Activated CD8-positive, alpha-beta memory T cell treated with anti-CD3 and anti-CD28 coated beads for 48 hours (primary cell): ENCODE measurements around the gene DENND5A.
"Not testable (repeated sequence)": the region's sequence is repeated elsewhere in the genome, so short reads cannot be mapped to it uniquely, and the experiment has no call there.

Source experiments
- DNase-seq, 3 experiments: peaks; one replicate each; pipeline ENCODE4 v3.0.0-alpha.2; 2020; ENCODE audit warnings: low read depth in 2 of 3, low spot score in 2 of 3

DENND5A gene

GRCh38 chr11:9266132-9266736 is 1.1 kb upstream of the DENND5A start:
- no peak for DNase-seq

GRCh38 chr11:9264316-9265210 is 587 bp downstream of the DENND5A start:
- peak in 2 of 3 experiments; percentile 15 to 23 for DNase-seq

GRCh38 chr11:9263840-9264315 is 1.3 kb downstream of the DENND5A start:
- DNase-seq, result peak in 2 of 3 experiments; percentile 25 to 27

DNA sequence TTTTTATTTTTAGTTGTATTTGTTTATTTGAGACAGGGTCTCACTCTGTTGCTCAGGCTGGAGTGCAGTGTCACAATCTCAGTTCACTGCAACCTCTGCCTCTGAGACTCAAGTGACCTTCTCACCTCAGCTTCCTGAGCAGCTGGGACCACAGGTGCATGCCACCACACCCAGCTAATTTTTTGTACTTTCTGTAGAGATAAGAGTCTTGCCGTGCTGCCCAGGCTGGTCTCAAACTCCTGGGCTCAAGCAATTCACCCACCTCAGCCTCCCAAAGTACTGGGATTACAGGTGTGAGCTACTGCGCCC is 4.4 kb downstream of the DENND5A start:
- DNase-seq, result not testable (repeated sequence)

DNA sequence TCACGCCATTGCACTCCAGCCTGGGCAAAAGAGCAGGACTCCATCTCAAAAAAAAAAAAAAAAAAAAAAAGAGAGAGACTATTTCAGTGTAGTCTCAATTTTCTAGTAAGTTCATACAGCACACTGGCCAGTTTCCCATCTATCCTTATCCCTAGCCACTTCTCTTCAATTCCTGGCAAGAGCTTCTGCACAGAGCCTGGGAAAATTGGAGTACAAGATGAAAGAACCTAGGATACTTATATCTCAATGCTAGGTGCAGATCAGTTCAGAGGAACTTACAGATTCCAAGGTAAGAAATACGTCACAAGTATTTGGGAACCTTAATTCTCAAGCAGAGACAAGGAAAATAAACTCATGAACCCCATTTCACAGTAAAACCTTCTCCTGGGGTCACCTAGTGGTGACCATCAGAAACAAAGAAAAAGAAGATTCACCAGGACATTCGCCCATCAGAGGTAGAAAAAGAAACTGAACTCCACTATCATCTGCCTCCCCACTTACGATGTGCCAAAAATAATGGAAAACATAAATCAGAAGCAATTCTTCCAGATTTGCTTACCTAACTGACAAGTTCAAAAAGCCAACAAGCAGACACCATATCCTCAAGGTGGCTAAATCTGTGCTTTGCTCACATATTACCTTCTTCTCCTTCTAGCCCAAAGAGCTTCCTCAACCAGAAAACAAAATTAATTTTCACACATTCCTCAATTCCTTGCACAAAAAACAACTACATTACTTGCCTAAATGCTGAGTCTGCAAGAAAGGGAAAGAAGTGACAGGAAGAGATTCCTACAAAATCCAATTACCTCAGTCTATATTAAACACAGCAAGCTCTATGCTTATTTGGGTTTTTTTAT is 4.9 kb downstream of the DENND5A start:
- no peak for DNase-seq

DNA sequence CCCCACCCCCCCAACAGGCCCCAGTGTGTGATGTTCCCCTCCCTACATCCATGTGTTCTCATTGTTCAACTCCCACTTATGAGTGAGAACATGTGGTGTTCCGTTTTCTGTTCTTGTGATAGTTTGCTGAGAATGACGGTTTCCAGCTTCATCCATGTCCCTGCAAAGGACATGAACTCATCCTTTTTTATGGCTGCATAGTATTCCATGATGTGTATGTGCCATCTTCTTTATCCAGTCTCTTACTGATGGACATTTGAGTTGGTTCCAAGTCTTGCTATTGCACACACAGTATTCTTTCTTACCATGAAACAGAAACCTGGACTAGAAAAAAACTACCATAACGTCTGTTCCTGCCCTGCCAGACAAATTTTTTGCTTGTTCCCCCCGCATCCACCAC is 6.9 kb downstream of the DENND5A start:
- DNase-seq, result not testable (repeated sequence)

DNA sequence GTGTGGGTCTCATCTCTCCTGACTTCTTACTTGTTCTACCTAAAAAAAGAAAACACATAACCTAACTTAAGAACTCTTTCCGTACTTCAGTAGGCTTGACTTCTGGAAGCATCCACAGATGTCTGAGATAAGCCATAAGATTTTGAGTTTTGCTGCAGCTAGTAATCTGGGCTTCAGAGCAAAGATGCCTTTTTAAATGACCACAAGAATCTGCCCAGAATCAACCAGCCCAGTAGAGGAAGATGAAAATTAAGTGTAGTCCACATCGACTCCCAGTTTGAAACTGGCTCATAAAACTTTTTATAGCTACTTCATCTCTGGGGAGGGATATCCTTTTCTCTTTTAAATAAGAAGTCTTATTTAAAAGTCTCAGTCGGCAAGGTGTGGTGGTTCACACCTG is 10.7 kb downstream of the DENND5A start:
- no peak for DNase-seq

- no peak for DNase-seq
Observed at GRCh38 chr11:9253086-9253485, 12.1 kb downstream of the DENND5A start.

GRCh38 chr11:9251311-9251710 is 13.8 kb downstream of the DENND5A start:
- DNase-seq, result no peak

DNA sequence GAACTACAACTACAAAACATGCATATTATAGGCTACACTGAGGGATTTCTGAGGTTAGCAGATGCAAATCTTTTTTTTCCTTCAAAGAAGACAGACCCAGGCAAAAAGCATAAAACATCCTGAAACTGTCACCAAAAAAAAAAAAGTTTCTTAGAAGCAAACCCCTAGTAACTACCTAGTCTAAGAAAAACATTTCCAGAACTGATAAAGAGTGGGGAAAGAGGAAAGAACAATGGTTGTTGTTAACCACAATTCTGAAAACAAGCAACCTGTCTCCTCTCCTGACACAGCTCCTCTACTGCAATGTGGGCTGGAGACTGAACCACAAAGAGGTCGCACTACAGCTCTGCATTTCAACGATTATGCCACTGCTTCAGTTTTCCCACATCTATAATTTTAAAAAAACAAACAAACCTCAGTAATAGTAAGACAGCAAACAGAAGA is 15.0 kb downstream of the DENND5A start:
- no peak for DNase-seq

DNA sequence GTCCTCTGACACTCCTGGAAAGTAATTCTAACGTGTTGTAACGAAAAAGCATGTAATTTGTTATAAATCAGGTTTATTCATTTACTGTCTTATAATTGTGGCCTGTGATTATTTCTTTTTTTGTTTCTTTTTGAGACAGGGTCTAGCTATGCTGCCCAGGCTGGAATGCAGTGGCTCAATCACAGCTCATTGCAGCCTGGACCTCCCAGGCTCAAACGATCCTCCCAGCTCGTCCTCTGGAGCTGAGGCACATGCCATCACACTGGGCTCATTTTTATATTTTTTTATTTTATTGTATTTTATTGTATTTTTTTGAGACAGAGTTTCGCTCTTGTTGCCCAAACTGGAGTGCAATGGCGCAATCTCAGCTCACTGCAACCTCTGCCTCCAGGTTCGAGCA is 15.9 kb downstream of the DENND5A start:
- no peak for DNase-seq

DNA sequence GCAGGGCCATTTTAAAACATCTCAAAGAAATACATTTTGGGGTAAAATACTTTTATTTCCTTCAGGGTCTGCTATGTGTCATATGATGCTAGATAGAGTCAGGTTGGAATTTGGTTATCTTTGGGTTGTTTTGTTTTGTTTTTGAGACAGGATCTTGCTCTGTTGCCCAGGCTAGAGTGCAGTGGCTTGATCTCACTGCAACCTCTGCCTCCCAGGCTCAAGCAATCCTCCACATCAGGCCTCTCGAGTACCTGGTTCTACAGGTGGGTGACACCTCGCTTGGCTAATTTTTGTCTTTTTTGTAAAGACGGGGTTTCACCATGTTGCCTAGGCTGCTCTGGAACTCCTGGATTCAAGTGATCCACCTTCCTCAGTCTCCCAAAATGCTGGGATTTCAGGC is 17.3 kb downstream of the DENND5A start:
- no peak for DNase-seq

- DNase-seq, result not testable (repeated sequence)
Observed at GRCh38 chr11:9236242-9236641, 28.9 kb downstream of the DENND5A start.

DNA sequence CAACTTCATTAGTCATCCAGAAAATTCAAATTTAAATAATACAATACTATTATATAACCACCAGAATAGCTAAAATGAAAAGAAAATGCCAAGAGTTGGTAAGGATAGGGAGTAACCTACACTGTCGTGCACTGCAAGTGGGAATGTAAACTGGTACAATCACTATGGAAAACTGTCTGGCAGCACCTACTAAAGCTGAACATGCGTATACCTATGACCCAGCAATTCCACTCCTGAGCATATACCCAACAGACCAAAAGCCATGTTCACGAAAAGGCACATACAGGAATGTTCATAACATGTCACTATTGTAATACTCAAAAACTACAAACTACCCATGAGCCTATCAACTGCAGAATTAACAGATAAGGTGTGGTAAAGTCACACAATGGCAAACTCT is 32.7 kb downstream of the DENND5A start:
- no peak for DNase-seq

- DNase-seq, result no peak
Observed at GRCh38 chr11:9231848-9232177, 33.3 kb downstream of the DENND5A start.

GRCh38 chr11:9230296-9230695 is 34.9 kb downstream of the DENND5A start:
- no peak for DNase-seq

DNA sequence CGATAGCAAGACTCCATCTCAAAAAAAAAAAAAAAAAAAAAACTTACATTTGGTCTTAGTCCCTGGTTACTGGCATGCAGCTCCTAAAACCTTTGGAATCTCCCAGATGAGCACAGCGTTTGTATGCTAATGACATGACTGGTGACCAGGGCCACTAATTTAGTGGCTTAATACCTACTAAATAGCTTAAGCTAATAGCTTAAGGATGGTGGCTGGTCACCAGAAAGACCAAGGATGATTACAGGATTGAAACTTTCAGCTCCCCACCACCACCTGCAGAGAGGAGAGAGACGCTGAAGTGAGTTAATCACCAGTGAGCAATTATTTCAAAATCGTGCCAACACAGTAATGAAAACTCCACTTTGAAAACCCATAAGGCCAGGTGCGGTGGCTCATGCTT is 37.1 kb downstream of the DENND5A start:
- DNase-seq, result no peak

DNA sequence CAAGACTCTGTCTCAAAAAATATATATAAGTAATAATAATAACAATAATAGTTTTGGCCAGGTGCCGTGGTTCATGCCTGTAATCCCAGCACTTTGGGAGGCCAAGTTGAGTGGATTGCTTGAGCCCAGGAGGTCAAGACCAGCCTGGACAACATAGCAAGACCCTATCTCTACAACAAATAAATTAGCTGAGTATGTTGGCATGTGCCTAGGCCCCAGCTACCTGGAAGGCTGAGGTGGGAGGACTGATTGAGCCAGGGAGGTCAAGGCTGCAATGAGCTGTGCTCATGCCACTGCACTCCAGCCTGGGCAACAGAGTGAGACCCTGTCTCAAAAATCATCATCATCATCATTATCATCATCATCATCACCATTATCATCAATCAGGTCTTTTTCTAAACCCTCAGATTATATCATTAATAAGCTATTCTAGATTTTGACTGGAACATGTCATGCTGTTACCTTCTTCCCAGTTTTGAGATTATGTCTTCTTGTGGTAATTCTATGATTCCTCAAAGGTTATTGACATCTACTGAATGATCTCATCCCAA is 39.3 kb downstream of the DENND5A start:
- no peak for DNase-seq

DNA sequence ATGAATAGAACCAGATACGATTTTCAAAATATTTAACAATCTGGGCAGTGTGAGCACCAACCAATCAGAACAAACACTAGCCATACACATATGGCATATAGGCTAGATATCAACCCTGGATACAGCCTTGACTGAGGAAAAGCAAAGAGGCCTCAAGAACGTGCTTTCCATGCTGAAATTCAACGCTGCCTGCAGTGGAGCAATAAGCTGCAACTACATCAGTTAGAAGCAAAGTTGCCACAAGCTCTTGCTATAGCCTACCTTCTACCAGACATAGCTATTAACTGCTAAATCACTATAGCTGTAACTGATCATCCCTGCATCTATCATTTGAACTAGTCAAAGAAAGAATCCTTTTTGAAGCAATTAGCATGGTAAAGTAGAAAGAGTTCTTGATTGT is 42.5 kb downstream of the DENND5A start:
- no peak for DNase-seq

- DNase-seq, result not testable (repeated sequence)
Observed at GRCh38 chr11:9220853-9221252, 44.3 kb downstream of the DENND5A start.

DNA sequence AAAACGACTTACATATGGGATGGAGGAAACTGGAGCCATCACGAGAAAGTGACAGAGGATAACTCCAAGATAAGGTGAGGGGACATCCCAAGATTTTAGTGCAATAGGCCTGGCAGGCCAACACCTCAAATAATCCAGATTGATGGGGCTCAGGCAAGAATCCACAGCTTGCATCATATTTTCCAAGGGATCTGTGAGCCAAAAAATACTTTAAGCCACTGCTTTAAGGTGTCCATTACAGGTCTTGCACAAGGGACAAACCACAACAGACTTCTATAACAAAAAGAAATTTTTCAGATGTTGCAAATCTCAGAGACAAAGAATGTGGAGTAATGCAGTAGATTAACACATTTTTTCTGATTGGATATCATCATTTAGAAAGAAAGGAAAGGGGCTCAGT is 45.6 kb downstream of the DENND5A start:
- DNase-seq, result no peak
